Right lobe of liver (tissue), 6 donors: ENCODE data around the gene ESYT2. TPM values are rescaled to one million over a fixed set of nuclear protein-coding genes. Genes with fewer than 3 reads are reported as not detected.

Source experiments
- ATAC-seq, 4 donors: fragments of 200-7000 bp; cut with Tn5 transposase; one replicate each; pipeline ENCODE4 v1.9.1; 2020; ENCODE audit warnings: mild to moderate bottlenecking in 4 of 4, moderate library complexity in 4 of 4
- DNase-seq, 3 donors: peaks; one replicate each; pipeline ENCODE4 v3.0.0-alpha.2; 2020
- H3K27ac ChIP-seq, 3 donors: fragments of 200-600 bp; one replicate each; pipeline ENCODE4 v1.8.0; 2022
- H3K27me3 ChIP-seq, 2 donors: fragments of 200-600 bp; one replicate each; pipeline ENCODE4 v1.8.0; 2022
- H3K36me3 ChIP-seq, 4 donors: fragments of 200-600 bp; sonication (generic) in 1 of 4; one replicate each; pipeline versions ENCODE4 v1.5.1 to v1.8.0; 2017 to 2022; ENCODE audit warnings: control low read depth in 1 of 4
- H3K4me1 ChIP-seq, 4 donors: fragments of 200-600 bp; sonication (generic) in 1 of 4; one replicate each; pipeline versions ENCODE4 v1.5.1 to v1.8.0; 2017 to 2022; ENCODE audit warnings: control low read depth in 1 of 4
- H3K4me3 ChIP-seq, 3 donors: fragments of 200-600 bp; one replicate each; pipeline ENCODE4 v1.8.0; 2022
- H3K9me3 ChIP-seq, 4 donors: fragments of 200-600 bp; sonication (generic) in 1 of 4; one replicate each; pipeline versions ENCODE4 v1.5.1 to v1.8.0; 2017 to 2022; ENCODE audit warnings: control low read depth in 1 of 4
- CTCF ChIP-seq, 4 donors: fragments of 200-600 bp in 3 of 4; fragments of 450-650 bp in 1 of 4; IDR thresholded peaks; one replicate each; pipeline versions ENCODE4 v1.5.1 to v1.8.0; 2016 to 2022; ENCODE audit warnings: antibody characterized with exemption in 4 of 4, mild to moderate bottlenecking in 2 of 4
- POLR2A ChIP-seq: fragments of 450-650 bp; IDR thresholded peaks from one replicate; pipeline ENCODE4 v1.6.1; 2017; ENCODE audit warnings: antibody characterized with exemption, mild to moderate bottlenecking
- WGBS: methylation state at CpG from one replicate; pipeline ENCODE4 v1.1.6; 2018; ENCODE audit warnings: low coverage, low lambda C conversion rate; ENCODE audit not compliant: insufficient coverage; ENCODE audit errors: missing lambda C conversion rate; 5-methylcytosine and 5-hydroxymethylcytosine counted together
- intact Hi-C, 2 donors: fragments of 100-400 bp; cut with DNase I; formaldehyde crosslinking; loops; one replicate each; pipeline versions ENCODE4 v1.11.2 to v1.14.1; 2022
- total RNA-seq, 6 experiments: library from RNA; depleted of rRNA in 2 of 6; stranded (reverse); fragments of >200 nt in 2 of 6; fragmentation: NEBNext Ultra II Directional in 3 of 6; extraction: Animal tissue kit (Norgen Biotek cat#: 25700) in 3 of 6; gene quantifications; one replicate each; pipeline versions ENCODE4 v1.1.0 to v1.2.4, GENCODE V29; 2016 to 2023
- donor health status: DM: no; HTN: yes; CAD: no.
- donor health status: DM: no; HTN: no; CAD: no.
- donor health status: DM: no; HTN: no; CAD: no.
- donor health status: DM: no; HTN: yes; CAD: no.
- donor health status: DM: no; HTN: yes; CAD: no.

The ESYT2 gene
- total RNA-seq, 6 experiments from 2014 or later, result 19.7 to 28.7 (median 24.2) TPM

DNA sequence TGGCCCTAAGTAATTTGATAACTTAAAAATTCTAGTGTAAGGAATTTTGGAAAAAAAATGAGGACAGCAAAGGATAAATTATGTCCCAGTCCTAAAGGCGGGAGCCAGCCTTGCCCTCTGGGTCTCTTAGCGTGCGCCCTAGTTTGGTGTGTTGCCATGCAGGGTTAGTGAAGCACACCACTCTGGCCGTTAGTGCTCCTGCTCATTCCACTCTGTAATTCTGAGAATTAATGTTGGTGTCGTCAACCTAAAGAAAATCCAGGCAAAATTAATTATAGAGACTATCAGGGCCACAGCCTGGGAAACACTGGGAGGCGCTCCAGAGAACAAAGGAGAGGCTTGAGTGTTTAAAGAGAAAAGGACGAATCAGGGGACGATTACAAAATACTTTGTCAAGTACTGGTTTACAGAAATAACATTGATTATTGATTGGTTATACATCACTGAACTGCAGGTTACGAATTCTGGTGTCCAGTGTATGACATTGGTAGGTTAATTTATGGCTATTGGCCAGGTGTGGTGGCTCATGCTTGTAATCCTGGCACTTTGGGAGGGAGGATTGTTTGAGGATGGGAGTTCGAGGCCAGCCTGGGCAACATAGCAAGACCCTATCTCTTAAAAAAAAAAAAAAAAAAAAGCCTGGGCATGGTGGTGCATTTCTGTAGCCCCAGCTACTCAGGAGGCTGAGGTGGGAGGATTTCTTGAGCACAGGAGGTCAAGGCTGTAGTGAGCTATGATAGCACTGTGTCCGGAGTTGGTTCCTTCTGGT is 32.8 kb upstream of the ESYT2 start:
- DNase-seq, result no peak
- H3K27me3 ChIP-seq, result no peaks in the 10 kb centered on the region
- no peak overlapping the region for H3K27ac ChIP-seq
- no peak for ATAC-seq
- intact Hi-C loops, result no loop called here
- peaks cover 0 to 18% (median 7%) of the 10 kb centered on the region in 4 donors for H3K4me1 ChIP-seq
- 81% methylated on average over 8 of the region's 11 CpGs for WGBS
- no peak for TF ChIP-seq CTCF (IDR thresholded peaks at IDR 0.05)
- H3K9me3 ChIP-seq, result no peaks in the 10 kb centered on the region
- no peaks in the 10 kb centered on the region for H3K36me3 ChIP-seq
- H3K4me3 ChIP-seq, result no peak overlapping the region

DNA sequence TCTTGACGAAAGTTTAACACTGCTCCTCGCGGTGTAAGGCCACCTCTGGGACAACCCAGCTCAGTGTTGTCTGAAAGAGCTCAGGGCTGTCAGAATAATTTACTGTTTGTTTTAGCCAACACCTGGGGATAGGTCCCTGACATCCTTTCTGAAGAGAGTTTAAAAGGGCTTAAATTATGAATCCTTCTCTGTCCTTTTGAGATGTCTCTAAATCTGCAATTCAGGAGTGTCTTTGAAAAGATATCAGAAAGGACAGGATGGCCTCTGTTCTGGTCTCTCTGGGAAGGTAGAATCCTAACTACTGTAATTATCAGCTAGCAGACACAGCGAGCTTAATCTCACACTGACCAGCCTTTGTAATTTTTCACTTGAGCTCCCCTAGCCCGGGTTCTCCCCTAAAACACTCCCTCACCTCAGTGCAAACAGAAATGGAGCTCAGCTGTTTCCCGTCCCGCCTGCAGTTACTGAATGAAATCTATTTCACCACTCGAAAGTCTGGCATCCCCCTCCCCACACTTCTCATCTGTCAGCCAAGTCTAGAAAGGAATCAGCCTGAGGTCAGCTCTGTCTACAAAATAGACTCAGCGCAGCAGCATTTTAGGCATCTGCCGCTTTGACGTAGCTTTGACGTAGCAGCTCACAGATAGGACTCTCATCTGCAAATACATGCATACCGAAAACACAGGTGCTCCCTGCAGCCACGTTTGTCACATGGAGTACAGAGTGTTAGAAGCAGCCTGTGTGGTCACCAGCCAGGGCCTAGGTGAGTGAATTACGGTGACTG is 31.9 kb upstream of the ESYT2 start:
- Histone ChIP-seq H3K9me3 (no peaks in the 10 kb centered on the region), H3K4me3 (no peak overlapping the region), H3K27me3 (no peaks in the 10 kb centered on the region), H3K36me3 (no peaks in the 10 kb centered on the region), H3K27ac (no peak overlapping the region), H3K4me1 (peaks cover 0 to 18% (median 8%) of the 10 kb centered on the region in 4 donors)
- TF ChIP-seq POLR2A, result no peak
- TF ChIP-seq CTCF (IDR thresholded peaks at IDR 0.05), result no peak
- intact Hi-C loops, result no loop called here
- ATAC-seq (no peak), DNase-seq (no peak)
- WGBS, result 66% methylated on average over 13 of the region's 15 CpGs

DNA sequence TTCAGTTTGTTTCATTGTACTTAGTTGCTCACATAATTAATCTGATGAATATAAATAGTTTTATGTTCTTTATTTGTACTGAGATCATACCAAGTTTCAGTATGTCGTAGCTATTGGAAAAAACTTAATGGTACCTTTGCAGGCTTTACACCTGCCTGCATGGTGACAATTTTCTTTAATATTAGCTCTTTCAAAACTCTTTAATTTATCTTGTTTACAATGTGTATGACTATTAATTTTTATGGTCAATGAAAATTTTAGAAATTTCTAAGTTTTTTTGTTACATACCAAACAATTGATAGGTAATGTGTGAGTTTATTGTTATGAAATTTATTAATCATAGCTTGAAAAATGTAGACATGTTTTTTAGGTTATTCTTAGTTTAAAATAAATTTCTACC is 31.1 kb upstream of the ESYT2 start:
- Histone ChIP-seq H3K27ac (no peak overlapping the region), H3K36me3 (no peaks in the 10 kb centered on the region), H3K27me3 (no peaks in the 10 kb centered on the region), H3K4me3 (no peak overlapping the region), H3K9me3 (no peaks in the 10 kb centered on the region), H3K4me1 (peaks cover 0 to 13% (median 6%) of the 10 kb centered on the region in 4 donors)
- TF ChIP-seq CTCF (IDR thresholded peaks at IDR 0.05) (no peak), POLR2A (no peak)
- DNase-seq (no peak), ATAC-seq (no peak)
- 100% methylated on average over 1 of the region's 1 CpG for WGBS
- intact Hi-C loops, result no loop called here

GRCh38 chr7:158858592-158859503 is 29.5 kb upstream of the ESYT2 start:
- Histone ChIP-seq H3K27ac (peak overlapping the region in 1 of 3 donors; percentile 12), H3K27me3 (no peaks in the 10 kb centered on the region), H3K36me3 (no peaks in the 10 kb centered on the region), H3K4me1 (peaks cover 0 to 6% (median 3%) of the 10 kb centered on the region in 4 donors), H3K4me3 (no peak overlapping the region), H3K9me3 (no peaks in the 10 kb centered on the region)
- 58% methylated on average over 5 of the region's 5 CpGs for WGBS
- intact Hi-C loops, result no loop called here
- no peak for ATAC-seq
- no peak for TF ChIP-seq CTCF (IDR thresholded peaks at IDR 0.05)
- TF ChIP-seq POLR2A, result no peak
- no peak for DNase-seq
